GM12878 (cell line): Measurements from ENCODE around the gene SNX12. TPM values are rescaled to one million over a fixed set of nuclear protein-coding genes. Genes with fewer than 3 reads are reported as not detected.
A peak's percentile ranks its signal among the peaks of the same experiment; 100 is the strongest.

ENCODE experiments used
- ATAC-seq: fragments of 200-7000 bp; cut with Tn5 transposase; 3 replicates; pipeline ENCODE4 v1.9.1; 2020; ENCODE audit warnings: mild to moderate bottlenecking, moderate library complexity
- BruUV-seq: library from RNA; stranded (reverse); fragments of 400-500 nt; replicated peaks from 2 replicates; lab custom pipeline; 2021; lab: Mats Ljungman, UMichigan
- CTCF ChIA-PET: fragments of 300-600 bp; sonication (Branson Sonifier 250); formaldehyde crosslinking; extraction: SDS; loops from one replicate; lab custom pipeline; 2021; ENCODE audit warnings: inconsistent platforms; lab: Yijun Ruan, JAX
- POLR2A ChIA-PET: fragments of 350-600 bp; formaldehyde crosslinking; extraction: SDS; loops from one replicate; lab custom pipeline; 2021; ENCODE audit warnings: inconsistent platforms; lab: Charles Lee
- RAD21 ChIA-PET: fragments of 300-600 bp; sonication (Branson Sonifier 250); formaldehyde crosslinking; loops from one replicate; lab custom pipeline; 2023; ENCODE audit warnings: antibody characterized with exemption; ENCODE audit not compliant: unreplicated experiment; lab: Charles Lee
- SMC1A ChIA-PET: fragments of 300-600 bp; sonication (Branson Sonifier 250); formaldehyde crosslinking; loops from one replicate; lab custom pipeline; 2023; ENCODE audit not compliant: unreplicated experiment, uncharacterized antibody; lab: Charles Lee
- DNase-seq: peaks from one replicate; pipeline ENCODE4 v3.0.0-alpha.2; 2011; ENCODE audit warnings: low read depth, low spot score
- FAIRE-seq: peaks from 3 replicates; lab custom pipeline; 2011; peaks lifted over from hg19 to GRCh38; lab: Jason Lieb, UNC
- H2AFZ ChIP-seq: 2 replicates; pipeline ENCODE4 v1.6.0; 2011; ENCODE audit warnings: low read depth, low read length, control low read depth; ENCODE audit not compliant: control insufficient read depth
- H3K27ac ChIP-seq: 2 replicates; pipeline ENCODE4 v1.5.1; 2011; ENCODE audit warnings: control low read depth; ENCODE audit not compliant: control insufficient read depth, insufficient read depth
- H3K27me3 ChIP-seq, 2 experiments: replicated peaks in 1 of 2; 2 replicates each; pipeline versions ENCODE4 v1.6.0 to v1.6.1; 2011; ENCODE audit warnings: low read length in 1 of 2; ENCODE audit not compliant: control insufficient read depth in 2 of 2, insufficient read depth in 2 of 2
- H3K36me3 ChIP-seq, 2 experiments: 2 replicates each; pipeline ENCODE4 v1.5.1; 2011; ENCODE audit warnings: low read length in 1 of 2; ENCODE audit not compliant: control insufficient read depth in 2 of 2, insufficient read depth in 2 of 2
- H3K4me1 ChIP-seq: 2 replicates; pipeline ENCODE4 v1.6.1; 2011; ENCODE audit warnings: mild to moderate bottlenecking, low read length, moderate library complexity, mixed read lengths; ENCODE audit not compliant: control insufficient read depth, insufficient read depth
- H3K4me2 ChIP-seq: 2 replicates; pipeline ENCODE4 v1.6.0; 2011; ENCODE audit warnings: control low read depth; ENCODE audit not compliant: control insufficient read depth, insufficient read depth
- H3K4me3 ChIP-seq: fragments of 200-600 bp; sonication (generic); 2 replicates; pipeline ENCODE4 v1.5.1; 2016
- H3K79me2 ChIP-seq: 2 replicates; pipeline ENCODE4 v1.6.0; 2011; ENCODE audit warnings: low read length; ENCODE audit not compliant: control insufficient read depth, insufficient read depth
- H3K9ac ChIP-seq: 2 replicates; pipeline ENCODE4 v1.8.0; 2011; ENCODE audit warnings: low read length, control low read depth, mixed read lengths; ENCODE audit not compliant: control insufficient read depth, insufficient read depth
- H3K9me3 ChIP-seq: replicated peaks from 3 replicates; pipeline ENCODE4 v1.5.1; 2011; ENCODE audit warnings: mild to moderate bottlenecking, low read length; ENCODE audit not compliant: control insufficient read depth, insufficient read depth
- H4K20me1 ChIP-seq: 2 replicates; pipeline ENCODE4 v1.6.0; 2011; ENCODE audit not compliant: control insufficient read depth, insufficient read depth
- CHD1 ChIP-seq: IDR thresholded peaks from 2 replicates; pipeline ENCODE4 v1.6.1; 2012; ENCODE audit warnings: low read depth, low read length, improper control_type of control experiment
- E4F1 ChIP-seq: fragments of 450-650 bp; IDR thresholded peaks from 2 replicates; pipeline ENCODE4 v1.6.1; 2018; ENCODE audit warnings: borderline replicate concordance, mild to moderate bottlenecking; ENCODE audit not compliant: partially characterized antibody
- HDGF ChIP-seq: fragments of 450-650 bp; IDR thresholded peaks from 2 replicates; pipeline ENCODE4 v1.6.1; 2016; ENCODE audit warnings: antibody characterized with exemption
- JUND ChIP-seq: IDR thresholded peaks from 2 replicates; pipeline ENCODE4 v1.6.1; 2012; ENCODE audit warnings: low read depth, mild to moderate bottlenecking, low read length, improper control_type of control experiment, moderate library complexity
- MYC ChIP-seq: IDR thresholded peaks from 2 replicates; pipeline ENCODE4 v1.6.1; 2011; ENCODE audit warnings: mild to moderate bottlenecking, low read length, moderate library complexity, inconsistent platforms; ENCODE audit not compliant: insufficient read depth, insufficient replicate concordance, insufficient read length, severe bottlenecking
- NR2F1 ChIP-seq: fragments of 450-650 bp; conservative IDR thresholded peaks from 2 replicates; pipeline ENCODE4 v1.6.1; 2017; ENCODE audit warnings: mild to moderate bottlenecking
- NRF1 ChIP-seq: conservative IDR thresholded peaks from 2 replicates; pipeline ENCODE4 v1.6.1; 2011; ENCODE audit warnings: mild to moderate bottlenecking, low read depth, low read length, improper control_type of control experiment
- PAX8 ChIP-seq: fragments of 450-650 bp; IDR thresholded peaks from 2 replicates; pipeline ENCODE4 v1.6.1; 2017; ENCODE audit warnings: mild to moderate bottlenecking, moderate library complexity
- PBX3 ChIP-seq: IDR thresholded peaks from 2 replicates; pipeline ENCODE4 v1.6.1; 2011; ENCODE audit warnings: mild to moderate bottlenecking, low read depth, low read length, moderate library complexity; ENCODE audit not compliant: insufficient replicate concordance
- POLR2A ChIP-seq: IDR thresholded peaks from 2 replicates; pipeline ENCODE4 v1.6.1; 2011; ENCODE audit warnings: low read depth, mild to moderate bottlenecking, low read length
- POLR2AphosphoS5 ChIP-seq: IDR thresholded peaks from 2 replicates; pipeline ENCODE4 v1.6.1; 2011; ENCODE audit warnings: mild to moderate bottlenecking, low read length, inconsistent platforms
- RCOR1 ChIP-seq: conservative IDR thresholded peaks from 2 replicates; pipeline ENCODE4 v1.6.1; 2012; ENCODE audit warnings: low read depth, low read length, improper control_type of control experiment
- RELA ChIP-seq: fragments of 450-650 bp; IDR thresholded peaks from 2 replicates; pipeline ENCODE4 v1.8.0; 2014; ENCODE audit warnings: borderline replicate concordance; ENCODE audit not compliant: partially characterized antibody
- RUNX3 ChIP-seq: IDR thresholded peaks from 2 replicates; pipeline ENCODE4 v1.6.1; 2012; ENCODE audit warnings: low read length, inconsistent platforms
- USF2 ChIP-seq: IDR thresholded peaks from 2 replicates; pipeline ENCODE4 v1.6.1; 2011; ENCODE audit warnings: low read depth, low read length, improper control_type of control experiment, borderline replicate concordance
- YBX1 ChIP-seq: fragments of 450-650 bp; IDR thresholded peaks from 2 replicates; pipeline ENCODE4 v1.6.1; 2016; ENCODE audit warnings: antibody characterized with exemption
- ZBTB33 ChIP-seq: fragments of 450-650 bp; IDR thresholded peaks from 2 replicates; pipeline ENCODE4 v1.6.1; 2017; ENCODE audit warnings: mild to moderate bottlenecking
- ZNF384 ChIP-seq: IDR thresholded peaks from 2 replicates; pipeline ENCODE4 v1.6.1; 2012; ENCODE audit warnings: low read depth, mild to moderate bottlenecking, low read length, improper control_type of control experiment, borderline replicate concordance
- WGBS: methylation state at CpG from one replicate; pipeline ENCODE4 v1.1.6; 2016; ENCODE audit warnings: low lambda C conversion rate; ENCODE audit not compliant: insufficient replicate concordance, insufficient coverage; ENCODE audit errors: missing lambda C conversion rate; 5-methylcytosine and 5-hydroxymethylcytosine counted together
- in situ Hi-C: fragments of 300-500 bp; cut with MboI; formaldehyde crosslinking; loops from 9 replicates; pipeline ENCODE4 v1.14.3; 2018; ENCODE audit warnings: mixed read lengths
- intact Hi-C: fragments of 100-400 bp; cut with micrococcal nuclease; formaldehyde crosslinking; loops from one replicate; pipeline ENCODE4 v1.14.2; 2022; ENCODE audit not compliant: unreplicated experiment
- polyA plus RNA-seq, 11 experiments: library from polyadenylated mRNA; depleted of rRNA in 4 of 11; unstranded in 6 of 11; stranded (reverse) in 5 of 11; fragments of >200 nt; fragmentation: Nextera tagmentation in 4 of 11; fragmentation: Illumina TruSeq in 1 of 11; extraction: Ambion mirVana in 4 of 11; extraction: Trizol in 1 of 11; gene quantifications; 1 replicate in 1 of 11; 2 replicates in 10 of 11; pipeline versions ENCODE4 v1.2.1 to v1.2.3, GENCODE V29; 2011 to 2016; ENCODE audit warnings: inconsistent platforms in 2 of 11, missing spikeins in 2 of 11, low read depth in 1 of 11
- total RNA-seq, 4 experiments: library from RNA; depleted of rRNA in 3 of 4; stranded (reverse); fragments of >200 nt in 3 of 4; fragmentation: Illumina TruSeq in 1 of 4; extraction: Trizol in 1 of 4; gene quantifications; 2 replicates each; pipeline versions ENCODE4 v1.2.1 to v1.2.3, GENCODE V29; 2013 to 2021

Gene SNX12
- total and polyA plus RNA-seq, 10 of the 15 experiments (the other 5 are each of a cell fraction or from before 2014, with no cell fraction given) = 4.4 to 50.4 (median 34.2) TPM

GRCh38 chrX:71117358-71117757, 49.2 kb upstream of the SNX12 start:
- intact Hi-C loops = loop anchor here (10.0 kb wide), 1 partner anchor 247 kb away; the partner anchor contains the start of gene TAF1
- ChIA-PET POLR2A (interaction anchor here (0.6 to 3.1 kb wide), 12 partner anchors 8 to 459 kb away, joined by 3 to 34 read pairs (median 4); partner anchors contain the start of genes NONO, TAF1 and ZMYM3), SMC1A (interaction anchor here (1.0 to 2.3 kb wide), 7 partner anchors 13 to 59 kb away, joined by 3 to 18 read pairs (median 6); no protein-coding TSS in a partner anchor), RAD21 (interaction anchor here (1.2 to 3.7 kb wide), 5 partner anchors 11 to 166 kb away, joined by 4 to 29 read pairs (median 7); partner anchors contain the start of gene NONO), CTCF (interaction anchor here (1.6 to 2.5 kb wide), 4 partner anchors 12 to 20 kb away, joined by 6 to 17 read pairs (median 10); no protein-coding TSS in a partner anchor)
- TF ChIP-seq USF2 (no peak), ZNF384 (no peak), E4F1 (no peak), YBX1 (no peak), PBX3 (no peak), POLR2AphosphoS5 (no peak), ZBTB33 (no peak), RCOR1 (no peak), HDGF (no peak), NRF1 (no peak), PAX8 (no peak), CHD1 (no peak), JUND (no peak), RELA (no peak), POLR2A (no peak), MYC (no peak), RUNX3 (no peak), NR2F1 (no peak)
- Histone ChIP-seq H4K20me1 (no peaks in the 10 kb centered on the region), H3K4me1 (peaks cover 9% of the 10 kb centered on the region), H3K27ac (0 out of 2 replicates have a peak overlapping the region, but pooled peaks have one; percentile 81), H3K4me3 (no peak overlapping the region), H3K9me3 (no peaks in the 10 kb centered on the region), H3K79me2 (peaks cover 15% of the 10 kb centered on the region), H3K27me3 (no peaks in the 10 kb centered on the region), H3K36me3 (peaks cover 0 to 4% of the 10 kb centered on the region in 2 experiments; a peak in 3 of 4 replicates), H3K9ac (no peak overlapping the region), H2AFZ (no peak overlapping the region), H3K4me2 (peak overlapping the region; percentile 71)
- ATAC-seq (no peak), DNase-seq (no peak), FAIRE-seq (no peak)
- no TSS peak for BruUV-seq
- WGBS = 87% methylated on average over 10 of the region's 10 CpGs
- in situ Hi-C loops = no loop called here
